ENCODE measurements around the gene CACNA1F.
A peak's percentile ranks its signal among the peaks of the same experiment; 100 is the strongest.

The CACNA1F gene

DNA sequence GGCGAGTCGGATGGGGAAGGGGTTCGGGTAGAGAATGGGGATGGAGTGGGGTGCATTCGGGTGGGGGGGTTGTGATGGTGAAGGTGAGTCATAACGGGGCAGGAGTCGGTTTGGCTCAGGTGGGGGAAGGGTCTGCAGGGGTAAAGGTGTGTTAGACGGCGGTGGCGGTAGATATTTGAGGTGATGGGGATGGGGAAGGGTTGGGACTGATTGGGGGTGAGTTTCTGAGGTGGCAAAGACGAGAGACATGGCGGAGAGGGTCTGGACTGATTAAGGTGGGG is 33.9 kb downstream of the CACNA1F start:
- DNase-seq (ENCODE audit: low spot score): no peak

GRCh38 chrX:49198540-49199314 is 34.4 kb downstream of the CACNA1F start:
- no peak for DNase-seq (ENCODE audit: low spot score)

GRCh38 chrX:49197543-49198087 is 35.5 kb downstream of the CACNA1F start:
- DNase-seq (ENCODE audit: low spot score): no peak

GRCh38 chrX:49193542-49193964 is 39.6 kb downstream of the CACNA1F start:
- DNase-seq (ENCODE audit: low spot score): no peak

GRCh38 chrX:49192722-49193328 is 40.3 kb downstream of the CACNA1F start:
- DNase-seq (ENCODE audit: low spot score): peak; percentile 17

DNA sequence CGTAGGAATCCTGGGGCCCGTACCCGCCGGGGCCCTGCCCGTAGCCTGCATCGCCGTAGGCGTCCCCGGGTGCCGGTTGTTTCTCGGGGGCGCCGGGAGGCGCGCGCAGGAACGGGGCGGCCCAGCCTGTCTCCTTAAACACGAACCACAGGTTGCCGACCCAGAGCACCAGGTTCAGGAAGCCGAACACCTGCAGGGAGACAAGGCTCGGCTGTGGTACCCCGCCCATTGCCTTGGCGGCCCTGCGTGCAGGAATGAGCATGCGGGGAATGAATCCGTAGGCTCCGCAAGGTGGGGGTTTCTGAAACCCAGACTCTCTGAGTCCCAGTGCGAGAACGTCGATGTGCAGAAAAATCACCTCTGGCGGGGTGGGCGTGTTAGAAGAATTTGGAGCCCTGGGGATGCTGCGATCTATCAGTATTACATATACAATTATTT is 41.5 kb downstream of the CACNA1F start:
- DNase-seq (ENCODE audit: low spot score): no peak

- DNase-seq (ENCODE audit: low spot score): peak; percentile 89
These were observed 42.1 kb downstream of the CACNA1F start for GRCh38 chrX:49190821-49191573.

DNA sequence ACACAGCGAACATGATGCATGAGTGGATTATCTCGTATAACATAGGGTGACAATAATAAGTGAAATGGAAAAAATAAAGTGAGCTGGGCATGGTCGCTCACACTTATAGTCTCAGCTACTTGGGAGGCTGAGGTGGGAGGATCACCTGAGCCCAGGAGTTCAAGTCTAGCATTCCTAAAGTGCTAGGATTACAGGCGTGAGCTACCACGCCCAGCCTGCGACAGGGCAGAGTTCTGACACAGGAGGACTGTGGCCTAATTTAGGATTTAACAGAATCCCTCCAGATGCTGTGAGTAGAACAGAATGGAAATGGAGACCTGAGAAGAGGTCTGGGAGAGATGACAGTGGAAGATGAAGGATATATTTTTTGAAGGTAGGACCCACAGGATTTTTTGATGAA is 43.5 kb downstream of the CACNA1F start:
- no peak for DNase-seq (ENCODE audit: low spot score)

DNA sequence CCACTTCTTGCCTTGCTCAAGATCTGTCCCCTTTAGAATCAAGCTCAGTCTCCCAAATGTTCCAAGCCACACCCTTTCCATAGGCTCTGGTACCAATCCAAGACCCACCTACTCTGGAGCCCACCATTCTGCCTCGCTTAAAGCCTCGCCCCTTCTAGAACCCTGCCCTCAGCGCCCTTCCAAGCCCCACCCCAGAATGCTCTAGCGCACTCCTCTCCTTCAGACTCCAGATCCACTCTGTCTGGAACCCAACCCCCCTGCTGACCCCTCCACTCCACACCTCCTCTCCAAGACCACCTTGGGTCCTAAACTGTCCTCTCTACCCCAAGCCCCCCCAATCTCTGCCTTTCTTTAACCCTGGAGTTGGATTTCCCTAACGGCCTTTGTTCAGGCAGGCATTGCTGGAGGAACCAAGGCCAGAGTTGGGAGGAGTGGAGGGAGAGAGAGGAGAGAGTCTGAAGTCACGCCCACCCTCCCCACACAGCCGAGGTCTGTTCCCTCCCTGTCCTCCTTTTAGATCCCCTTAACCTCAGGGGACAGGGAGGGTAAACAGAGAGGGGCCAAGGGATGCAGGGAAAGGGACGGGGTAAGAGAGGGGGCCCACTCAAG is 44.6 kb downstream of the CACNA1F start:
- no peak for DNase-seq (ENCODE audit: low spot score)

- no peak for DNase-seq (ENCODE audit: low spot score)
These were observed 45.6 kb downstream of the CACNA1F start for GRCh38 chrX:49187526-49187925.

DNA sequence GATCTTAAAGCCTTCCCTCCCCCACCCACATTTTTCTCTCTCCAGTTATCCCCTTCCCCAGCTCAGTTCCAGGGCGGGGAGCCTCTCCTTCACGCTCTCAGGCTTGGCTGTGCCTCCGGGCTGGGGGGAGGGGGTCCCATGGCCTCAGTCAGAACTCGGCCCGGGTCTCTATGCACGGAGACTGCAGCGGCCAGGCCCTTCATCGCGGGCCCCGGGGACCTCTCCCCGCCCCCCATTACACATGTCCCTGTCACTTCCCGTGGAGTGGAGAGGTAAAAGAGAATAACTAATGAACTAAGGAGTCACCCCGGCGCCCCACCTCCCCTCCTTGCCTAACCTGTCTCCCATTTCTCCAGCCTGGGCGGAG is 46.1 kb downstream of the CACNA1F start:
- no peak for DNase-seq (ENCODE audit: low spot score)

- DNase-seq (ENCODE audit: low spot score): peak; percentile 75
These were observed 46.8 kb downstream of the CACNA1F start, which contains the start of gene PRICKLE3 for GRCh38 chrX:49186125-49187027. TSS of gene PRICKLE3 (minus strand) at chrX:49186373. CDS start at chrX:49186297, 76 bp downstream.

- no peak for DNase-seq (ENCODE audit: low spot score)
These were observed 48.6 kb downstream of the CACNA1F start for GRCh38 chrX:49184294-49185281.

- no peak for DNase-seq (ENCODE audit: low spot score)
These were observed 49.3 kb downstream of the CACNA1F start for GRCh38 chrX:49183701-49184281.

- DNase-seq (ENCODE audit: low spot score): no peak
These were observed 53.8 kb downstream of the CACNA1F start for GRCh38 chrX:49179358-49179757.

GRCh38 chrX:49178537-49178936 is 54.6 kb downstream of the CACNA1F start:
- no peak for DNase-seq (ENCODE audit: low spot score)

DNA sequence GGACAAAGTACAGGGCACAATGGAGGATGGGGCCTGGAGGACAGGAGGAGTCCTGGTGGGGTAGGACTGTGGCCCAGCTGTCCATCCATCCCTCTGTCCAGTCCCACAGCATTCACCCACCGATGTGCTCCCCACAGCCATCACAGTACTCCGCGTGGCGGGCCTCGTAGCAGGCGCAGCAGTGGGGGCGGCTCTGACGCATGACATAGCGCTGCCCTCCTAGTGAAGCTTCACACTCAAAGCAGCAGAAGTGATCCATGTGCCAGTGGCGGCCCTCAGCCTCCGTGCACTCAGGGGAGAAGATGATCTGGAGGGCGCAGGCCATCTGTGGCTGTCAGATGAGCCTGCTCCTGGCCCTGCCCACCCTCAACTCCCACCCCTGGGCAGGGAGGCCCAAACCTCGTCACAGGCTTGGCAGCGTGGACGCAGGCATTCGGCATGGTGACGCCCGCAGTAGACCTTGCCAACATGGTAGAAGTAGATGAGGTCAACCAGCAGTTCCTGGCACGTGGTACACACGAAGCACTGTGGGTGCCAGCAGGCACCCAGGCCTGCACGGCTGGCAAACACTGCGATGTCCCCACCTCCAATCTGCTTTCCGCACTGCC is 55.2 kb downstream of the CACNA1F start:
- DNase-seq (ENCODE audit: low spot score): no peak

DNA sequence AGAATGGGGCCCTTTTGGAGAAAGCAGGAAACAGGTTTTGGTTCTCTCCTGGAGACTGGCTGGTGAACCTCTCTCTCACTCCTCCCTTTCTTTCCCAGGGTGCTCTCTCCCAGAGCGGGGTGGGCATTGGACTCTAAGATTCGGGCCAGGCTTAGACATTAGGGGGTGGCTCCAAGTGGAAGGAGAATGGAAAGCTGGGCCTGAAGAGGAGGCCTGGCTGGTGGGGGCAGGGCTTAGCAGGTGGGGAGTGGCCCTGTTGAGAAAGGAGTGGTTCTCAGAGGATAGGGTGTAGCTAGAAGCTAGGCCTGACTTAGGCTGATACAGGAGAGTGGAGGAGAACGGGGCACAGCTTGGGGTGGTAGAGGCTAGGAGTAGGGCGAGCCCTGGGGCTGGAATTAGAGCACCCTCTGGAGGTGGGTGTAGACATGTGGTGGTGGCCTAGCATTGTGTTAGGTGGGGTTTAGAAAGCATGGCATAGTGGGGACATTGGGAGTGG is 55.8 kb downstream of the CACNA1F start:
- DNase-seq (ENCODE audit: low spot score): no peak

Data from germinal center (tissue), 1 donor.